ENCODE results near the gene IGFL3. TPM values are rescaled to one million over a fixed set of nuclear protein-coding genes. Genes with fewer than 3 reads are reported as not detected.
"Not testable (repeated sequence)": the region's sequence is repeated elsewhere in the genome, so short reads cannot be mapped to it uniquely, and the experiment has no call there.

IGFL3 gene
- total RNA-seq, 1 donor from 2014 or later = not detected

GRCh38 chr19:46082728-46083050 is 41.8 kb downstream of the IGFL3 start:
- Histone ChIP-seq H3K9me3 (replicated peaks) (peaks cover 39% of the 10 kb centered on the region), H3K4me1 (no peaks in the 10 kb centered on the region), H3K27me3 (ENCODE audit: low read depth) (peaks cover 70% of the 10 kb centered on the region), H3K27ac (replicated peaks) (no peak overlapping the region), H3K4me3 (no peak overlapping the region), H3K36me3 (no peaks in the 10 kb centered on the region)
- intact Hi-C loops (cut with micrococcal nuclease) = loop anchor here (10.0 kb wide), 1 partner anchor 182 kb away; no protein-coding TSS in a partner anchor
- DNase-seq = no peak
- TF ChIP-seq CTCF (IDR thresholded peaks at IDR 0.05; ENCODE audit: borderline replicate concordance) = no peak

GRCh38 chr19:46081928-46082727 is 42.4 kb downstream of the IGFL3 start:
- intact Hi-C loops (cut with micrococcal nuclease) = loop anchor here (10.0 kb wide), 1 partner anchor 183 kb away; no protein-coding TSS in a partner anchor
- DNase-seq = no peak
- H3K9me3 ChIP-seq (replicated peaks) = peaks cover 33% of the 10 kb centered on the region
- H3K4me3 ChIP-seq = no peak overlapping the region
- no peak overlapping the region for H3K27ac ChIP-seq (replicated peaks)
- H3K4me1 ChIP-seq = peaks cover 5% of the 10 kb centered on the region
- peak; percentile 75 for TF ChIP-seq CTCF (IDR thresholded peaks at IDR 0.05; ENCODE audit: borderline replicate concordance)
- no peaks in the 10 kb centered on the region for H3K36me3 ChIP-seq
- H3K27me3 ChIP-seq (ENCODE audit: low read depth) = peaks cover 76% of the 10 kb centered on the region

GRCh38 chr19:46080561-46080960 is 43.9 kb downstream of the IGFL3 start:
- Histone ChIP-seq H3K27me3 (ENCODE audit: low read depth) (peaks cover 92% of the 10 kb centered on the region), H3K27ac (replicated peaks) (no peak overlapping the region), H3K9me3 (replicated peaks) (peaks cover 18% of the 10 kb centered on the region), H3K4me1 (peaks cover 8% of the 10 kb centered on the region), H3K36me3 (no peaks in the 10 kb centered on the region), H3K4me3 (no peak overlapping the region)
- intact Hi-C loops (cut with micrococcal nuclease) = loop anchor here (10.0 kb wide), 1 partner anchor 184 kb away; no protein-coding TSS in a partner anchor
- no peak for DNase-seq
- no peak for TF ChIP-seq CTCF (IDR thresholded peaks at IDR 0.05; ENCODE audit: borderline replicate concordance)

- no peaks in the 10 kb centered on the region for H3K36me3 ChIP-seq
- H3K27me3 ChIP-seq (ENCODE audit: low read depth) = peaks cover 99% of the 10 kb centered on the region
- no peak for TF ChIP-seq CTCF (IDR thresholded peaks at IDR 0.05; ENCODE audit: borderline replicate concordance)
These were observed 44.9 kb downstream of the IGFL3 start for GRCh38 chr19:46079576-46079975.

GRCh38 chr19:46078573-46079332 is 45.7 kb downstream of the IGFL3 start:
- H3K27me3 ChIP-seq (ENCODE audit: low read depth) = peaks cover 99% of the 10 kb centered on the region
- H3K9me3 ChIP-seq (replicated peaks); H3K4me3 ChIP-seq; DNase-seq; H3K36me3 ChIP-seq; H3K4me1 ChIP-seq; intact Hi-C loops (cut with micrococcal nuclease); H3K27ac ChIP-seq (replicated peaks): not testable (repeated sequence)
- TF ChIP-seq CTCF (IDR thresholded peaks at IDR 0.05; ENCODE audit: borderline replicate concordance) = peak; percentile 51

More at GRCh38 chr19:46079576-46079975, 44.9 kb downstream of the IGFL3 start:
- Histone ChIP-seq H3K9me3 (replicated peaks) (peaks cover 8% of the 10 kb centered on the region), H3K4me3 (no peak overlapping the region), H3K4me1 (peaks cover 8% of the 10 kb centered on the region), H3K27ac (replicated peaks) (no peak overlapping the region)
- no peak for DNase-seq
- intact Hi-C loops (cut with micrococcal nuclease) = no loop called here

Measured in left ventricle myocardium inferior (tissue), 1 donor.